Natural killer cell (primary cell): ENCODE results near the gene CDC14B. TPM values are rescaled to one million over a fixed set of nuclear protein-coding genes. Genes with fewer than 3 reads are reported as not detected.

Experiments used
- ATAC-seq, 3 donors: fragments of 150-1000 bp in 2 of 3; fragments of 200-7000 bp in 1 of 3; cut with Tn5 transposase; 1 replicate in 1 of 3; 2 replicates in 2 of 3; pipeline ENCODE4 v1.10.0; 2021; ENCODE audit warnings: mild to moderate bottlenecking in 2 of 3, moderate library complexity in 2 of 3
- DNase-seq, 2 donors: peaks; one replicate each; pipeline versions ENCODE4 v3.0.0 to v3.0.0-alpha.2; 2013 to 2021; ENCODE audit warnings: mixed read lengths in 1 of 2
- H3K27ac ChIP-seq: one replicate; pipeline ENCODE4 v1.5.1; 2013; ENCODE audit warnings: mild to moderate bottlenecking, low read length
- H3K27me3 ChIP-seq: one replicate; pipeline ENCODE4 v1.6.1; 2013; ENCODE audit warnings: low read length; ENCODE audit not compliant: control insufficient read depth, insufficient read depth
- H3K36me3 ChIP-seq: one replicate; pipeline ENCODE4 v1.6.1; 2013; ENCODE audit warnings: low read length; ENCODE audit not compliant: control insufficient read depth, insufficient read depth
- H3K4me1 ChIP-seq: one replicate; pipeline ENCODE4 v1.6.1; 2013; ENCODE audit warnings: low read length; ENCODE audit not compliant: control insufficient read depth, insufficient read depth
- H3K4me3 ChIP-seq: one replicate; pipeline ENCODE4 v1.5.1; 2013; ENCODE audit warnings: low read length
- H3K9me3 ChIP-seq: one replicate; pipeline ENCODE4 v1.6.1; 2013; ENCODE audit warnings: low read length; ENCODE audit not compliant: control insufficient read depth, insufficient read depth
- H3K27ac Mint-ChIP-seq, 2 donors: one replicate each; pipeline ENCODE4 v1.8.0; 2022; ENCODE audit warnings: mild to moderate bottlenecking in 2 of 2, mixed read lengths in 2 of 2, moderate library complexity in 1 of 2
- H3K27me3 Mint-ChIP-seq, 2 donors: one replicate each; pipeline ENCODE4 v1.8.0; 2022; ENCODE audit warnings: low read depth in 2 of 2, mixed read lengths in 2 of 2
- H3K36me3 Mint-ChIP-seq: one replicate; pipeline ENCODE4 v1.8.0; 2022; ENCODE audit warnings: mixed read lengths
- H3K4me1 Mint-ChIP-seq, 2 donors: one replicate each; pipeline ENCODE4 v1.8.0; 2022; ENCODE audit warnings: mixed read lengths in 2 of 2
- H3K4me3 Mint-ChIP-seq: one replicate; pipeline ENCODE4 v1.8.0; 2022; ENCODE audit warnings: mild to moderate bottlenecking, moderate library complexity, mixed read lengths
- H3K9me3 Mint-ChIP-seq, 2 donors: one replicate each; pipeline ENCODE4 v1.8.0; 2022; ENCODE audit warnings: mixed read lengths in 2 of 2
- WGBS: methylation state at CpG from one replicate; pipeline ENCODE4 v1.1.7; 2013; ENCODE audit warnings: missing lambda C conversion rate; ENCODE audit not compliant: insufficient coverage; 5-methylcytosine and 5-hydroxymethylcytosine counted together
- intact Hi-C: fragments of 100-400 bp; cut with micrococcal nuclease; formaldehyde crosslinking; loops from one replicate; pipeline ENCODE4 v1.14.2; 2022
- total RNA-seq, 4 donors: library from RNA; stranded (reverse); fragments of 120-200 nt in 1 of 4; gene quantifications; one replicate each; pipeline versions ENCODE4 v1.2.3 to v1.2.4, GENCODE V29; 2013 to 2022
- TF ChIP-seq, protein P1 (sequence below): fragments of 200-600 bp; IDR thresholded peaks from one replicate; pipeline ENCODE4 v1.8.0; 2022; ENCODE audit warnings: antibody characterized with exemption

Gene CDC14B
- total RNA-seq, 3 donors from 2014 or later (not counting 1 experiment from before 2014, with no cell fraction given): 2.3 to 4.7 (median 3.9) TPM

DNA sequence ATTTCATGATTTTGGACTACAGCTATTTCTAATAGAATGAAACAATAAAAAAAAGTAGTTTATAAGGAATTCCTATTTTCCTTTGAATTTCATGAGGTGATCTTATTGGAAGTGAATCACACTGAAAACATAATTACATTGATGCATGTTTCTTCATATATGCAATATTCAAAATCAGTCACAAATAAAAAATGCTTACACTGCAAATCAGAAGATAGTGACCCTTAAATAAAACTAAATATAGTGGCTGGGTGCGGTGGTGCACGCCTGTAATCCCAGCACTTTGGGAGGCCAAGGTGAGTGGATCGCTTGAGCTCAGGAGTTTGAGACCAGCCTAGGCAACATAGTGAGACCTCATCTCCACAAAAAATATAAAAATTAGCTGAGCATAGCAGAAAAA lies 79.5 kb downstream of the CDC14B start:
- ATAC-seq (no peak), DNase-seq (no peak)
- Histone ChIP-seq H3K4me3 (no peak overlapping the region), H3K27me3 (no peaks in the 10 kb centered on the region), H3K9me3 (no peaks in the 10 kb centered on the region), H3K27ac (no peak overlapping the region), H3K36me3 (no peaks in the 10 kb centered on the region), H3K4me1 (no peaks in the 10 kb centered on the region)
- TF ChIP-seq, protein P1, sequence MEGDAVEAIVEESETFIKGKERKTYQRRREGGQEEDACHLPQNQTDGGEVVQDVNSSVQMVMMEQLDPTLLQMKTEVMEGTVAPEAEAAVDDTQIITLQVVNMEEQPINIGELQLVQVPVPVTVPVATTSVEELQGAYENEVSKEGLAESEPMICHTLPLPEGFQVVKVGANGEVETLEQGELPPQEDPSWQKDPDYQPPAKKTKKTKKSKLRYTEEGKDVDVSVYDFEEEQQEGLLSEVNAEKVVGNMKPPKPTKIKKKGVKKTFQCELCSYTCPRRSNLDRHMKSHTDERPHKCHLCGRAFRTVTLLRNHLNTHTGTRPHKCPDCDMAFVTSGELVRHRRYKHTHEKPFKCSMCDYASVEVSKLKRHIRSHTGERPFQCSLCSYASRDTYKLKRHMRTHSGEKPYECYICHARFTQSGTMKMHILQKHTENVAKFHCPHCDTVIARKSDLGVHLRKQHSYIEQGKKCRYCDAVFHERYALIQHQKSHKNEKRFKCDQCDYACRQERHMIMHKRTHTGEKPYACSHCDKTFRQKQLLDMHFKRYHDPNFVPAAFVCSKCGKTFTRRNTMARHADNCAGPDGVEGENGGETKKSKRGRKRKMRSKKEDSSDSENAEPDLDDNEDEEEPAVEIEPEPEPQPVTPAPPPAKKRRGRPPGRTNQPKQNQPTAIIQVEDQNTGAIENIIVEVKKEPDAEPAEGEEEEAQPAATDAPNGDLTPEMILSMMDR: no peak
- no peak overlapping the region for H3K27ac Mint-ChIP-seq
- H3K27me3 Mint-ChIP-seq: no peaks in the 10 kb centered on the region
- no CpG with 5 or more reads among the region's 3 CpGs for WGBS
- H3K36me3 Mint-ChIP-seq: no peaks in the 10 kb centered on the region
- H3K4me1 Mint-ChIP-seq: no peaks in the 10 kb centered on the region
- no peaks in the 10 kb centered on the region for H3K9me3 Mint-ChIP-seq
- no peak overlapping the region for H3K4me3 Mint-ChIP-seq
- intact Hi-C loops: no loop called here

DNA sequence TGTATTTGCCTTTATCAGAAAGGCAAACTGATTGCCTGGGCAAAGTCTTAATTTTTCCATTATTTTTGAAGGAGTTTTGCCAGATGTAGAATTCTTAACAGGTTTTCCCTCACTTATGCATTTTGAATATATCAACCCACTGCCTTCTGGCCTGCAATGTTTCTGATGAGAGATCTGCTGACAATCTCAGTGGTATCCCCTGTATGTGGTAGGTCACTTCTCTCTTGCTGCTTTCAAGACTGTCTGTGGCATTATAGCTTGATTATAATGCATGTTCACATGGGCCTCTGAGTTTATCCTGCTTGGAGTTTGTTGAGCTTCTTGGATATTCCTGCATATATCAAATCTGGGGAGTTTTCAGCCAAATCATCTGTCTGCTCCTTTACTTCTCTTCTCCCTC lies 87.5 kb downstream of the CDC14B start:
- Histone ChIP-seq H3K27me3 (no peaks in the 10 kb centered on the region), H3K36me3 (no peaks in the 10 kb centered on the region), H3K9me3 (no peaks in the 10 kb centered on the region), H3K27ac (no peak overlapping the region), H3K4me1 (no peaks in the 10 kb centered on the region), H3K4me3 (no peak overlapping the region)
- intact Hi-C loops: no loop called here
- Mint-ChIP-seq H3K36me3 (peaks cover 7% of the 10 kb centered on the region), H3K9me3 (no peaks in the 10 kb centered on the region), H3K27ac (no peak overlapping the region), H3K4me1 (no peaks in the 10 kb centered on the region), H3K4me3 (no peak overlapping the region), H3K27me3 (peaks cover 5 to 8% of the 10 kb centered on the region in 2 donors)
- no peak for ATAC-seq
- no peak for DNase-seq
- TF ChIP-seq, protein P1: no peak

DNA sequence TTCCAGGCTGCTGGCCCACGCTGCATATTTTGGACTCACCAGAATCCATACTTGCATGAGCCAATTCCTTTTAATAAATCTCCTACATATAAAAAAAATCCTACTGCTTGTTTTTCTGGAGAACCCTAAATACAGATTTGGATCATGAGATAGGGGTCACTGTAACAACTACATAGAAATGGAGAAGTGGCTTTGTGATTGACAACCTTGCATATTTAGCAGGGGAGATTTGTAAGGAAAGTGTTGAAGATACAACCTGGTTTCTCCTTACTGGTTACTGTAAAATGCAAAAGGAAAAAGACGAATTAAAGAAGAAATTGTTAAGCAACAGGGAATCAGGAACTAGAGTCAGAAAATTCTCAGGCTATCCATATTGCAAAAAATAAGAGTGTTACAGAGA lies 94.9 kb downstream of the CDC14B start:
- intact Hi-C loops: no loop called here
- H3K4me1 ChIP-seq: no peaks in the 10 kb centered on the region
- no peaks in the 10 kb centered on the region for H3K36me3 Mint-ChIP-seq
- TF ChIP-seq, protein P1: no peak
- WGBS: 100% methylated on average over 2 of the region's 2 CpGs
- H3K9me3 Mint-ChIP-seq: no peaks in the 10 kb centered on the region
- ATAC-seq (no peak), DNase-seq (no peak)
- no peaks in the 10 kb centered on the region for H3K27me3 ChIP-seq
- H3K27ac Mint-ChIP-seq: no peak overlapping the region
- no peak overlapping the region for H3K4me3 Mint-ChIP-seq
- H3K36me3 ChIP-seq: no peaks in the 10 kb centered on the region
- H3K9me3 ChIP-seq: no peaks in the 10 kb centered on the region
- H3K4me3 ChIP-seq: no peak overlapping the region
- no peaks in the 10 kb centered on the region for H3K4me1 Mint-ChIP-seq
- no peak overlapping the region for H3K27ac ChIP-seq
- peaks cover 0 to 3% of the 10 kb centered on the region in 2 donors for H3K27me3 Mint-ChIP-seq

DNA sequence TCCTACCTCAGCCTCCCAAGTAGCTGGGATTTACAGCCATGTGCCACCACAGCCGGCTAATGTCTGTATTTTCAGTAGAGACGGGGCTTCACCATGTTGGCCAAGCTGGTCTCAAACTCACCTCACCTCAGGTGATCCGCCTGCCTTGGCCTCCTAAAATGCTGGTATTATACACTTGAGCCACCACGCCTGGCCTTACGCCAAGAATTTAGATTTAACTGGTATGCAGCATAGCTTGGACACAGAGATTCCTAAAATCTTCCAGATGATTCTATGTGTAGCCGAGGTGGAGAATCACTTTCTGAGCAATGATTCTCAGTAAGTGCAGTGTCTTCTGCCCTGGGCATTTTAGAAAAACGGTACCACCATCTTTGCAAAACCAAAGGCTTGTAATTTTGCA lies 95.6 kb downstream of the CDC14B start:
- ATAC-seq (no peak), DNase-seq (no peak)
- TF ChIP-seq, protein P1: no peak
- Mint-ChIP-seq H3K9me3 (no peaks in the 10 kb centered on the region), H3K4me3 (no peak overlapping the region), H3K27ac (no peak overlapping the region), H3K4me1 (no peaks in the 10 kb centered on the region), H3K27me3 (peaks cover 0 to 3% of the 10 kb centered on the region in 2 donors), H3K36me3 (no peaks in the 10 kb centered on the region)
- intact Hi-C loops: no loop called here
- H3K9me3 ChIP-seq: no peaks in the 10 kb centered on the region
- WGBS: 88% methylated on average over 7 of the region's 7 CpGs
- no peaks in the 10 kb centered on the region for H3K4me1 ChIP-seq
- no peak overlapping the region for H3K27ac ChIP-seq
- H3K4me3 ChIP-seq: no peak overlapping the region
- no peaks in the 10 kb centered on the region for H3K36me3 ChIP-seq
- no peaks in the 10 kb centered on the region for H3K27me3 ChIP-seq
